H1 (cell line): ENCODE measurements around the gene TIAM2. TPM values are rescaled to one million over a fixed set of nuclear protein-coding genes. Genes with fewer than 3 reads are reported as not detected.

ENCODE experiments used
- CTCF ChIA-PET: fragments of 300-600 bp; sonication (Branson Sonifier 250); formaldehyde crosslinking; loops from one replicate; lab custom pipeline; 2021; ENCODE audit not compliant: partially characterized antibody; lab: Charles Lee
- POLR2A ChIA-PET: fragments of 300-600 bp; sonication (Branson Sonifier 250); formaldehyde crosslinking; loops from one replicate; lab custom pipeline; 2021; ENCODE audit warnings: inconsistent platforms; ENCODE audit not compliant: partially characterized antibody; lab: Charles Lee
- DNase-seq, 2 experiments: peaks; one replicate each; pipeline versions ENCODE4 v3.0.0 to v3.0.0-alpha.2; 2010 to 2022; ENCODE audit warnings: low spot score in 2 of 2, low read depth in 1 of 2, mixed read lengths in 1 of 2
- FAIRE-seq: peaks from 2 replicates; lab custom pipeline; 2011; peaks lifted over from hg19 to GRCh38; lab: Jason Lieb, UNC
- H2AFZ ChIP-seq: 2 replicates; pipeline ENCODE4 v1.8.1; 2012; ENCODE audit warnings: low read length, inconsistent platforms
- H2AK5ac ChIP-seq: 2 replicates; pipeline ENCODE4 v1.6.1; 2013; ENCODE audit warnings: low read depth, low read length
- H2BK120ac ChIP-seq: replicated peaks from 2 replicates; pipeline ENCODE3; 2013; ENCODE audit warnings: low read depth, low read length, inconsistent platforms
- H2BK12ac ChIP-seq: 2 replicates; pipeline ENCODE4 v1.6.1; 2013; ENCODE audit warnings: low read depth, low read length
- H2BK15ac ChIP-seq: 2 replicates; pipeline ENCODE4 v1.6.1; 2013; ENCODE audit warnings: low read length
- H2BK20ac ChIP-seq: 2 replicates; pipeline ENCODE4 v1.6.1; 2013; ENCODE audit warnings: low read length
- H2BK5ac ChIP-seq: 2 replicates; pipeline ENCODE4 v1.6.1; 2013; ENCODE audit warnings: low read depth, low read length
- H3K14ac ChIP-seq: 2 replicates; pipeline ENCODE4 v1.6.1; 2013; ENCODE audit warnings: inconsistent platforms; ENCODE audit not compliant: insufficient read length
- H3K18ac ChIP-seq: 2 replicates; pipeline ENCODE4 v1.6.1; 2013; ENCODE audit warnings: low read length; ENCODE audit errors: extremely low read depth
- H3K23ac ChIP-seq: 2 replicates; pipeline ENCODE4 v1.6.1; 2013; ENCODE audit warnings: inconsistent platforms; ENCODE audit not compliant: insufficient read length
- H3K23me2 ChIP-seq: 2 replicates; pipeline ENCODE4 v1.6.1; 2013; ENCODE audit warnings: low read depth, low read length
- H3K27ac ChIP-seq: 2 replicates; pipeline ENCODE4 v1.6.1; 2011; ENCODE audit warnings: low read depth, low read length, inconsistent platforms
- H3K27me3 ChIP-seq, 4 experiments: replicated peaks in 1 of 4; 1 replicate in 1 of 4; 2 replicates in 3 of 4; pipeline versions ENCODE4 v1.6.1 to v1.8.1; 2011 to 2013; ENCODE audit warnings: low read length in 3 of 4, mild to moderate bottlenecking in 3 of 4, inconsistent platforms in 2 of 4, mixed read lengths in 2 of 4, moderate library complexity in 1 of 4; ENCODE audit not compliant: control insufficient read depth in 3 of 4, insufficient read depth in 3 of 4; ENCODE audit errors: extremely low read depth in 1 of 4
- H3K36me3 ChIP-seq, 4 experiments: 2 replicates each; pipeline versions ENCODE4 v1.6.1 to v1.8.1; 2011 to 2013; ENCODE audit warnings: mild to moderate bottlenecking in 4 of 4, low read length in 3 of 4, moderate library complexity in 2 of 4, control low read depth in 1 of 4, inconsistent platforms in 1 of 4; ENCODE audit not compliant: insufficient read depth in 4 of 4, control insufficient read depth in 2 of 4
- H3K4ac ChIP-seq: replicated peaks from 2 replicates; pipeline ENCODE3; 2013; ENCODE audit warnings: low read length, low read depth, mixed read lengths, inconsistent platforms; ENCODE audit not compliant: insufficient read length
- H3K4me1 ChIP-seq, 4 experiments: replicated peaks in 1 of 4; 1 replicate in 1 of 4; 2 replicates in 3 of 4; pipeline versions ENCODE4 v1.6.1 to v1.8.1; 2011 to 2013; ENCODE audit warnings: low read length in 3 of 4, inconsistent platforms in 2 of 4, mixed read lengths in 1 of 4; ENCODE audit not compliant: insufficient read depth in 4 of 4, control insufficient read depth in 3 of 4
- H3K4me2 ChIP-seq, 2 experiments: 2 replicates each; pipeline versions ENCODE4 v1.6.1 to v1.8.1; 2011 to 2013; ENCODE audit warnings: low read depth in 2 of 2, low read length in 2 of 2, control low read depth in 1 of 2, inconsistent platforms in 1 of 2, mild to moderate bottlenecking in 1 of 2; ENCODE audit not compliant: insufficient read depth in 1 of 2
- H3K4me3 ChIP-seq, 4 experiments: fragments of 200-600, 300-600 bp in 1 of 4; sonication (generic), shearing (Covaris generic), sonication (Bioruptor Twin) in 1 of 4; 2 replicates each; pipeline versions ENCODE4 v1.5.1 to v1.8.1; 2011 to 2016; ENCODE audit warnings: low read length in 4 of 4, low read depth in 3 of 4, control low read depth in 2 of 4, inconsistent platforms in 2 of 4, mild to moderate bottlenecking in 2 of 4, mixed read lengths in 1 of 4, moderate library complexity in 1 of 4; ENCODE audit not compliant: insufficient read depth in 2 of 4; ENCODE audit errors: extremely low read depth in 1 of 4
- H3K56ac ChIP-seq: replicated peaks from 2 replicates; pipeline ENCODE3; 2013; ENCODE audit warnings: low read depth, mild to moderate bottlenecking, mixed read lengths, low read length, inconsistent platforms; ENCODE audit not compliant: insufficient read length
- H3K79me1 ChIP-seq: 2 replicates; pipeline ENCODE4 v1.6.1; 2013; ENCODE audit warnings: low read depth, low read length, control low read depth
- H3K79me2 ChIP-seq, 2 experiments: 2 replicates each; pipeline versions ENCODE4 v1.6.1 to v1.8.1; 2012 to 2013; ENCODE audit warnings: low read length in 2 of 2, mild to moderate bottlenecking in 2 of 2, inconsistent platforms in 1 of 2; ENCODE audit not compliant: insufficient read depth in 2 of 2, control insufficient read depth in 1 of 2
- H3K9ac ChIP-seq, 4 experiments: replicated peaks in 1 of 4; 1 replicate in 1 of 4; 2 replicates in 3 of 4; pipeline versions ENCODE4 v1.6.1 to v1.8.1; 2011 to 2013; ENCODE audit warnings: low read depth in 3 of 4, low read length in 3 of 4, control low read depth in 2 of 4, mild to moderate bottlenecking in 2 of 4, moderate library complexity in 2 of 4, inconsistent platforms in 1 of 4; ENCODE audit errors: extremely low read depth in 1 of 4
- H3K9me3 ChIP-seq, 2 experiments: 2 replicates each; pipeline versions ENCODE4 v1.6.1 to v1.8.1; 2012 to 2013; ENCODE audit warnings: mild to moderate bottlenecking in 2 of 2, moderate library complexity in 2 of 2, control low read depth in 1 of 2, inconsistent platforms in 1 of 2, low read depth in 1 of 2, low read length in 1 of 2, mixed read lengths in 1 of 2; ENCODE audit not compliant: insufficient read depth in 2 of 2
- H4K20me1 ChIP-seq, 2 experiments: replicated peaks in 1 of 2; 2 replicates each; pipeline versions ENCODE3 to v1.8.1; 2011 to 2013; ENCODE audit warnings: inconsistent platforms in 2 of 2, low read length in 2 of 2, mild to moderate bottlenecking in 1 of 2; ENCODE audit not compliant: insufficient read depth in 2 of 2, control insufficient read depth in 1 of 2
- H4K5ac ChIP-seq: 2 replicates; pipeline ENCODE4 v1.6.1; 2013; ENCODE audit warnings: low read length, low read depth, mixed read lengths, inconsistent platforms; ENCODE audit not compliant: insufficient read length
- H4K8ac ChIP-seq: 2 replicates; pipeline ENCODE4 v1.8.0; 2013; ENCODE audit warnings: mild to moderate bottlenecking, moderate library complexity, low read length, inconsistent platforms; ENCODE audit not compliant: insufficient read depth; ENCODE audit errors: extremely low read depth
- H4K91ac ChIP-seq: replicated peaks from 2 replicates; pipeline ENCODE3; 2013; ENCODE audit warnings: low read length, mixed read lengths, inconsistent platforms; ENCODE audit not compliant: insufficient read length
- BRCA1 ChIP-seq: IDR thresholded peaks from 2 replicates; pipeline ENCODE4 v1.6.1; 2012; ENCODE audit warnings: low read depth, low read length, improper control_type of control experiment
- CHD2 ChIP-seq: IDR thresholded peaks from 2 replicates; pipeline ENCODE4 v1.6.1; 2012; ENCODE audit warnings: low read length, improper control_type of control experiment
- EZH2 ChIP-seq: fragments of 200-600 bp; sonication (generic); IDR thresholded peaks from 2 replicates; pipeline ENCODE4 v1.7.1; 2012; ENCODE audit warnings: low read depth, mild to moderate bottlenecking, moderate library complexity, low read length, inconsistent platforms; ENCODE audit not compliant: severe bottlenecking
- POLR2A ChIP-seq, 2 experiments: IDR thresholded peaks; 1 replicate in 1 of 2; 2 replicates in 1 of 2; pipeline ENCODE4 v1.6.1; 2011; ENCODE audit warnings: low read depth in 2 of 2, low read length in 2 of 2, mild to moderate bottlenecking in 2 of 2; ENCODE audit errors: control extremely low read depth in 1 of 2
- POLR2AphosphoS5 ChIP-seq: IDR thresholded peaks from 2 replicates; pipeline ENCODE4 v1.6.1; 2011; ENCODE audit warnings: low read depth, low read length
- RBBP5 ChIP-seq: IDR thresholded peaks from 2 replicates; pipeline ENCODE4 v1.7.1; 2012; ENCODE audit warnings: low read depth, mild to moderate bottlenecking, inconsistent platforms, low read length, moderate library complexity, borderline replicate concordance
- RFX5 ChIP-seq: IDR thresholded peaks from 2 replicates; pipeline ENCODE4 v1.6.1; 2011; ENCODE audit warnings: low read depth, low read length, improper control_type of control experiment, borderline replicate concordance
- RNF2 ChIP-seq: fragments of 200-900, 300-1000 bp; sonication (generic); IDR thresholded peaks from 2 replicates; pipeline ENCODE4 v1.7.1; 2016; ENCODE audit warnings: borderline replicate concordance, low read depth, mild to moderate bottlenecking, antibody characterized with exemption, low read length; ENCODE audit not compliant: poor library complexity, severe bottlenecking; ENCODE audit errors: missing control alignments
- SAP30 ChIP-seq: fragments of 300-600 bp; sonication (generic); IDR thresholded peaks from 2 replicates; pipeline ENCODE4 v1.7.1; 2012; ENCODE audit warnings: low read length, moderate library complexity, mild to moderate bottlenecking, inconsistent platforms; ENCODE audit not compliant: insufficient read depth, insufficient replicate concordance
- SIX5 ChIP-seq: IDR thresholded peaks from 2 replicates; pipeline ENCODE4 v1.6.1; 2011; ENCODE audit warnings: mild to moderate bottlenecking, low read depth, low read length
- SP1 ChIP-seq: IDR thresholded peaks from 2 replicates; pipeline ENCODE4 v1.6.1; 2011; ENCODE audit warnings: low read depth, low read length
- SP2 ChIP-seq: IDR thresholded peaks from 2 replicates; pipeline ENCODE4 v1.6.1; 2012; ENCODE audit warnings: mild to moderate bottlenecking, low read length, inconsistent platforms
- SP4 ChIP-seq: IDR thresholded peaks from 2 replicates; pipeline ENCODE4 v1.6.1; 2012; ENCODE audit warnings: low read length, inconsistent platforms
- SRF ChIP-seq: IDR thresholded peaks from 2 replicates; pipeline ENCODE4 v1.6.1; 2011; ENCODE audit warnings: mild to moderate bottlenecking, low read depth, low read length, moderate library complexity
- YY1 ChIP-seq: IDR thresholded peaks from 2 replicates; pipeline ENCODE4 v1.6.1; 2011; ENCODE audit warnings: low read depth, mild to moderate bottlenecking, low read length
- WGBS, 2 experiments: shearing (Covaris generic) in 1 of 2; methylation state at CpG; one replicate each; pipeline versions ENCODE4 v1.1.6 to v1.1.7; 2013 to 2015; ENCODE audit warnings: low lambda C conversion rate in 2 of 2, mixed read lengths in 2 of 2, inconsistent platforms in 1 of 2, low coverage in 1 of 2, missing lambda C conversion rate in 1 of 2; ENCODE audit not compliant: insufficient replicate concordance in 2 of 2, insufficient coverage in 1 of 2, insufficient read length in 1 of 2; ENCODE audit errors: extremely low coverage in 1 of 2, missing lambda C conversion rate in 1 of 2; 5-methylcytosine and 5-hydroxymethylcytosine counted together
- polyA plus RNA-seq, 7 experiments: library from polyadenylated mRNA; depleted of rRNA in 3 of 7; stranded (reverse) in 5 of 7; unstranded in 2 of 7; fragments of >200 nt in 5 of 7; fragments of 200-250 nt in 2 of 7; gene quantifications; 1 replicate in 5 of 7; 2 replicates in 1 of 7; 4 replicates in 1 of 7; pipeline versions ENCODE4 v1.2.1 to v1.2.3, GENCODE V29; 2011 to 2013; ENCODE audit warnings: missing spikeins in 2 of 7, mixed read lengths in 2 of 7
- total RNA-seq: library from RNA; stranded (reverse); fragmentation: NEBNext Ultra II Directional; extraction: Animal tissue kit (Norgen Biotek cat#: 25700); gene quantifications from 2 replicates; pipeline ENCODE4 v1.2.1, GENCODE V29; 2021

Gene TIAM2
- total and polyA plus RNA-seq, 2 of the 8 experiments (the other 6 are each of a cell fraction or from before 2014, with no cell fraction given): 7.4 to 23.9 TPM

GRCh38 chr6:155146205-155146604 is 151.1 kb downstream of the TIAM2 start:
- H2BK15ac ChIP-seq: no peak overlapping the region
- H2BK5ac ChIP-seq: no peak overlapping the region
- H3K14ac ChIP-seq: no peak overlapping the region
- FAIRE-seq (no peak), DNase-seq (no peak)
- no peaks in the 10 kb centered on the region for H3K23me2 ChIP-seq
- H3K27me3 ChIP-seq: no peaks in the 10 kb centered on the region
- 0 out of 2 replicates have a peak overlapping the region, but pooled peaks have one; percentile 19 for H2AK5ac ChIP-seq
- no peaks in the 10 kb centered on the region for H3K9me3 ChIP-seq
- peaks cover 0 to 4% (median 0%) of the 10 kb centered on the region in 4 experiments; a peak in 1 of 8 replicates for H3K36me3 ChIP-seq
- H3K27ac ChIP-seq: no peak overlapping the region
- WGBS, 2 experiments: 89% methylated on average over 4 of the region's 4 CpGs; no CpG with 5 or more reads in 1 of the 2 experiments
- H3K4me3 ChIP-seq: no peak overlapping the region
- H4K91ac ChIP-seq: no peak overlapping the region
- no peak overlapping the region for H3K56ac ChIP-seq
- H3K79me1 ChIP-seq: 0 out of 2 replicates have a peak, but pooled peaks cover 2% of the 10 kb centered on the region
- H3K18ac ChIP-seq: no peak overlapping the region
- H2BK20ac ChIP-seq: 0 out of 2 replicates have a peak overlapping the region, but pooled peaks have one; percentile 21
- H2BK120ac ChIP-seq: no peak overlapping the region
- H2BK12ac ChIP-seq: no peak overlapping the region
- CTCF ChIA-PET: interaction anchor here (0.6 to 1.8 kb wide), 2 partner anchors 60 to 149 kb away, joined by 3 to 4 read pairs; no protein-coding TSS in a partner anchor
- no peak overlapping the region for H2AFZ ChIP-seq
- H4K8ac ChIP-seq: no peak overlapping the region
- H4K20me1 ChIP-seq: no peaks in the 10 kb centered on the region
- no peak overlapping the region for H3K9ac ChIP-seq
- no peak overlapping the region for H3K23ac ChIP-seq
- H3K4me1 ChIP-seq: peaks cover 6 to 33% (median 26%) of the 10 kb centered on the region in 4 experiments
- H3K4ac ChIP-seq: no peak overlapping the region
- POLR2A ChIA-PET: no interaction called here
- H4K5ac ChIP-seq: no peak overlapping the region
- 0 out of 4 replicates have a peak, but pooled peaks cover 0 to 2% of the 10 kb centered on the region in 2 experiments for H3K79me2 ChIP-seq
- H3K4me2 ChIP-seq: no peak overlapping the region
- TF ChIP-seq RNF2: no peak
- TF ChIP-seq CHD2: no peak
- TF ChIP-seq SIX5: no peak
- no peak for TF ChIP-seq SP4
- TF ChIP-seq BRCA1: no peak
- TF ChIP-seq SP2: no peak
- no peak for TF ChIP-seq RBBP5
- no peak for TF ChIP-seq POLR2A (IDR thresholded peaks at IDR 0.05; ENCODE audit: control extremely low read depth in 1 of 2, low read depth in 2 of 2, low read length in 2 of 2)
- no peak for TF ChIP-seq RFX5
- no peak for TF ChIP-seq POLR2AphosphoS5
- TF ChIP-seq SRF: no peak
- no peak for TF ChIP-seq SP1
- TF ChIP-seq EZH2: no peak
- TF ChIP-seq YY1: no peak
- no peak for TF ChIP-seq SAP30
